NCI-H1930 (cell line): ENCODE measurements around the gene VDR.
"Not testable (repeated sequence)": the region's sequence is repeated elsewhere in the genome, so short reads cannot be mapped to it uniquely, and the experiment has no call there.

ENCODE experiments used
- DNase-seq, 2 experiments: peaks; one replicate each; lab custom pipeline; 2025; lab: John Stamatoyannopoulos, UW

Gene VDR

DNA sequence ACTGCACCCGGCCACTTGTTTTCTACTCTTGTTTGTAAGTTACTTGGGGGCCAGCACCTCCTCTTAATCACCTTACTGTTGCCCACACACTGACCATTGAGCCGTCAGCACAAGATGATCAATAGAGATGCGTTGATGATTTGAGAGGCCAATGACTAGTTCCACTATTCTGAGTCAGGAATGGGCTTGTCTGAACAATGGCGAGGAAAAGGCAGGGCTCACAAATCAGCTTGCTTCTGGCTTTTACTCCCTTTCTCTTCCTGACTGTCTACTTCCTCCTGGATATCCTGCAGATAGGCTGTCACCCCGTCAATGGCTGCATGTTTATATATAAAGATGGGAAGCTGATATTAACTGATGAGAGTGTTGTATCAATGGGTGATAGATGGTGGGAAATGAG, 55.9 kb downstream of the VDR start:
- no peak for DNase-seq

DNA sequence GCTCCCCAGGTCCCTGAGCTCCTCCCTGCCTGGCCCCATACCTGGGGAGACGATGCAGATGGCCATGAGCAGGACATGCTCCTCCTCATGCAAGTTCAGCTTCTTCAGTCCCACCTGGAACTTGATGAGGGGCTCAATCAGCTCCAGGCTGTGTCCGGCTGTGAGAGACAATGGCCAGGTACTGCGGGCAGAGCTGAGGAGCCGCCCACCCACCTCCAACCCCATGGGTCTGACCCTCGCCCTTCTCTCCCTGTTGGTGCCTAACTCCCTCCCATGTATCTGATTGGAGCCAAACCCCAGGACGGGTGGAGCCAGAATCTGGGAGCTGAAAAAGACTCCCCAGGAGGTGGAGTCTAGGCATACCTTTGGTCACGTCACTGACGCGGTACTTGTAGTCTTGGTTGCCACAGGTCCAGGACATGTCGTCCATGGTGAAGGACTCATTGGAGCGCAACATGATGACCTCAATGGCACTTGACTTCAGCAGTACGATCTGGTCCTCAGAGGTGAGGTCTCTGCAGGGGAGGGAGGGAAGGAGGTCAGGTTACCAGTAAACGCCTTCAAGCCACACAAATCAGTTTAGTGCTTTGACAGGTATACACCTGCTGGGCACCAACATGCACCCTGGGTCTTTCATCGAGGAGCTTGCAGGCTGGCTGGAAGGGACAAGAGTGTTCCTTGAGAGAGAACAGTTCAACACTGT, 58.3 kb downstream of the VDR start:
- no peak for DNase-seq

DNA sequence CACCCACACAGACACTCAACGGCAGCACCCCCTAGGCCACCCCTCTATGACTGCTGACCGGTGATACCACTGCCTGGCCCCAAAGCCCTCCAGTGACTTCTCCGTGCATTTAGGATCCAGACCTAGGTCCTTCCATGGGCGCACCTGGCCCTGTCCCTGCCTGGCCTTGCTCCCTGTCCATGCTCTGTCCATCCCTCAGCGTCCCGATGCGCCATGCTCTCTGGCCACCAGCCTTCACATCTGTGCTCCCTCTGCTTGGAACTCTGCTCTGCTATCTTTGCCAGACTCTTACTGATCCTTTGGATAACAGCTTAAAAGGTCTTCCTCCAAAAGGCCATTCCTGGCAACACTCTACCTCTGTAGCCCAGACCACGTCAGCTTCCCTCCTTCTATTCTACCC, 59.7 kb downstream of the VDR start:
- no peak for DNase-seq

DNA sequence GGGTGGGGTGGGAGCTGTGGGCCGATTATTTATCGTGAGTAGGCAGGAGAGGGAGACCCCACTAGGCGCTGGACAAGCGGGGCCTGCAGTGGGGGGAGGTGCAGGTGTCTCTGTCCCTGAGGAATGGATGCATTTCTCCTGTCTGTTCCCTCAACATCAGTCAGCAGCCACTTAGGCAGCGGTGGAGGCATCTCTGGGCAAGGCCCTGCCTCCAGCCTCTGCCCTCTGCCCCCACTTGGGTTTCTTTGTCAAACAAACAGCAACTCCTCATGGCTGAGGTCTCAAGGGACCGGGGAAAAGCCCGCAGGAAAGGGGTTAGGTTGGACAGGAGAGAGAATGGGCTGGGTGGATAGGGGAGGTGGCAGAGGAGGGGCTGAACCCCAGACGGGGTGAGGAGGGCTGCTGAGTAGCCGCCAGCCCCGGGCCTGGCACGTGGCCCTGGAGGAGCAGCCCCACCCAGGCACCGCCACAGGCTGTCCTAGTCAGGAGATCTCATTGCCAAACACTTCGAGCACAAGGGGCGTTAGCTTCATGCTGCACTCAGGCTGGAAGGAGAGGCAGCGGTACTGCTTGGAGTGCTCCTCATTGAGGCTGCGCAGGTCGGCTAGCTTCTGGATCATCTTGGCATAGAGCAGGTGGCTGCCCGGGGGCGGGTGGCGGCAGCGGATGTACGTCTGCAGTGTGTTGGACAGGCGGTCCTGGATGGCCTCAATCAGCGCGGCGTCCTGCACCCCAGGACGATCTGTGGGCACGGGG, 60.4 kb downstream of the VDR start:
- no peak for DNase-seq

DNA sequence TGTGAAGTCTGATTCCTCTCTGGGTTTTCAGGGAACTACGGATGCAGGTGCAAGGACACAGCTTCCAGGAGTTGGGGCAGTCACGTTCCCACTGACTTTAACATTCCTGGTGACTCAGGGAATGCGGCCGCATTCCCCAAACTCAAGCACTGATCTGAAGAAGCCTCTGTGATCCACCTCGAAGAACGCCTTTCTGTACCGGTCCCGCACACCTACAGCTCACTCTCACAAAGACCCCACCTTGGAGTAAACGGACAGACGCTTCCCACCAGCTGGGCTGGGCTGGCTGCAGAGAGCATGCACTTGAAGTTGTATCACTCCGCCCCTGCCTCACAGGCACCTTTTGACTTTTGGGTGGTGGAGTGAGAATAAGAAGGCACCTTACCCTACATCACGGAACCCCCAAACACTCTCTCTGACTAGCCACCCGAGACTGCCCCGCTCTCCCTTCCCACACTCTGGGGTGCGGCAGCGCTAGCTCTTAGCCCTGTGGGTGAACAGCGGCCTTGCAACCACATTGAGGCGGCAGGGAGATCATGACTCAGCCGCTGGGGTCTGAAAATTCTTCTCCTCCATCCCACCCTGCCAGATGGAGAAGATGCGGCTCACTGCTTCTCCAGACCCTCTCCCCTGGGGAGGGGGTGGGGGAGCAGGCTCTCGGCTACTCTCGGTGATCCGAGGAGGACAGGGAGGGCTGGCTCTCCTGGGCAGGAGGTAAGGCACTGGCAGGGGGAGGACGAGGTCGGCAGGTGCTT, 61.4 kb downstream of the VDR start:
- DNase-seq = no peak

DNA sequence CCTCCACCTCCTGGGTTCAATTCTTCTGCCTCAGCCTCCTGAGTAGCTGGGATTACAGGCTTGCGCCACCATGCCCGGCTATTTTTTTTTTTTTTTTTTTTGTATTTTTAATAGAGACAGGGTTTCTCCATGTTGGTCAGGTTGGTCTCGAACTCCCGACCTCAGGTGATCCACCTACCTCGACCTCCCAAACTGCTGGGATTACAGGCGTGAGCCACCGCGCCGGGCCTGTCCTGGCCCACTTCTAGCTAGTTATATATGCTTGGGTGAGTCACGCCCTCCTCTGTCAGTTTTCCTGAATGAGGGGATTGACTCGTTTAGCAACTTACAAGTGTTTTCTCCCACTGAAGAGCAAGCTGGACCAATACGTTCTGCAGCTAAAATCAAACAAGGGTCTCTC, 62.3 kb downstream of the VDR start:
- DNase-seq = not testable (repeated sequence)

DNA sequence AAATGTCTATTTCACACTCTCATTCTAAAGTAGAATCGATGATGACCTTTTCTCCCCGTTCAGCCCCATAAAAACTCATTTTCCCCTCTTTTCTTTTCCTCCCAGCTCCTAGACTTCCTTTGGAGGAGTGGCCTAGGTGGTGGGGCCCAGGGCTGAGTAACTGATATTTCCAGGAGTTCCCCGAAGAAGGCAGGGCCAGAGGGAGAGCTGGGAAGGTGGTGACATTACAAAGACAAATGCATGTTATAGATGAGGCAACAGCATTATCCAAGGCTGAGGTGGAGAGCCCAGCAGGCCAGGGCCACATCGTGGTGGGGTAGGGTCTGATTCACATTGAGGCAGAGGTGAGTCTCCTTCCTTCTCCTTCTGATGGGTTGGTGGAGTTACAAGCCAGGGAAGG, 62.9 kb downstream of the VDR start:
- no peak for DNase-seq

DNA sequence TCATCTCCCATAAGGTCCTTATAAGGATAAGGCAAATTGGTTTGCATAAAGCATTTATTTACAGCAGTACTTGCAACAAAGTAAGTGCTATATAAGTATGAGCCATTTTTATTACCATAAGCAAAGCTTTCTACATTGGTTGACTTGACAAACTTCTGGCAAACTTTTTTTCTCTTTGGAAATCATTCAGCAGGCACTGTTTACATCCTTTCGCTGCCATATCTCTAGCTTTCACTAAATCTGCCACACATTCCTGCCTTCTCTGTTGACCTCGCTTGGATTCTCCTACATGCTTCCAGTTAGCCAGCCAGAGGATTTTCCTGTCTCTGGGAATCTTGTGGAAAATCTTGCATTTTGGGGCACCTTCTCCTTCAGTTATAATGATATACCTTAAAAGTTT, 63.3 kb downstream of the VDR start:
- no peak for DNase-seq

DNA sequence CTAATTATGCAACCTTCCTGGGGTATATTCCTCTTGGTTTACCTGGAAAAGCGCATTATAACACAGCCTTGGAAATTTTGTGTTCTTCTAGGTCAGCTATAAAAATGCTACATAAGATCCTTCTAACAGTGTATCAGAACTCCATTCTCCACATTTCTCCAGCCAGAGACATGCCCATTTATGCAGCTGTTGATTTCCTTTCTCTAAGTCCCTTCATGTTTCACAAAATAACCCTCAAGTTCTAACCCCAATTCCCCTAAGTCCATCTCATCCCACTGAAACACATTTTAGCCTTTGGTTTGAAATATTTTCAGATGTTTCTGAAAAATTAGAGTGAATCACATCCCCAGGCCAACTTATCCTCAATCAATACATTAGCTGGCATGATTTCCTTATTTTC, 64.2 kb downstream of the VDR start:
- no peak for DNase-seq

DNA sequence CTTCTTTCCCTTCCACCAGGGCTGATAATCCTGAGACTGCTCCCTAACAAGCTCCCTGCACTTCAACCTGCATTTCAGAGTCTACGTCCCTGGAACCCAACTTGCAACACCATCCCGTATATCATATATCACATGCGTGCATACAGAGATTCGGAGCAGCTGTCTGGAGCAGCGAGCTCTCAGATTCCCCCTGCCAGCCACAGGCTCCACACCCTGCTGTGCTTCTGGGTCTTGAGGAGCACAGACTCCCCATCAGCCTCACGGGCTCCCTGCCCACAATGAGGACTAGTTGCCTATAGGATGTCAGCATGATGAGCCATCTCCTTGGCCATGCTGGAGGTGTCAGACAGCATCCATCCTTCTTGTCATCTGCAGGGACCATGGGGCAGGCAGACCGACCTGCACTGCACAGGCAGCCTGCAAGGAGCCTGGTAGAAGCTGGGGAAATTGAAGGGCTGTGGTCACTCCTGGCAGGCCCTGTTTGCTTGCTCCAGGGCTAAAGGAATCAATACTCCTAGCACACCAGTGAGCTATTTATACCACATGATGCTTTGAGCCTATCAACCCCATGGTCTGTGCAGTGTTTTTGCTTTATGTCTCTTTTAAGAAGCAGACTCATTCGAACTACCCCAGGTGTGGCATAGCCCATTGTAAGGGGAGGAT, 65.4 kb downstream of the VDR start:
- no peak for DNase-seq

DNA sequence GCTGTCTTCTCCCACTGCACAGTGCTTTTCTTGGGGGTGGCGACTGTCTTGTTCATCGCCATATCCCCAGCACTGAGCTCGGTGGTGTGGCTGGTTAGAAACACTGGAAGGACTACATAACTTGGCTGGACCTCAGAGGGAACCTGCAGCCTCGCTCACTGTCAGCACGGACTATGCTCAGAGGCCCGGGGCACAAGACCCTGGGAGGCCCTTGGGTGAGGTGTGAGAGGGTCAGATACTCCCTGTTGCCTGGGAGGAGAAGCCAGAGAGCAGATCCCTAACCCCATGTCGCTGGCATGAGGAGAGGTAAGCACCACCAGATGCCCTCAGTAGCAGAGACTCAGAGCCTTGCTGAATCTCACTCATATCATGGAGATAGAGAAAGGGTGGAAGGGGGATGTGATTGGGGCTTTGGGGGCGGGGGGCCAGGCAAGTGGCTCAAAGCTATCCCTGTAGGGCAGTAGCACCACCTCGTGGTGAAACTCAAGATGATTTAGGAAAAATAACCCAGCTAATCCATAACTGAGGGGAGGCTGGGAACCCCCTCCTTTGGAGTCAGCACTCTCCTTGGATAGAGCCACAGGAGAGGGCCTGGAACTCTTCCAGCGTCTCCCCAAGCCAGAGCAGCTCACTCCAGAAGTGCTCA, 66.4 kb downstream of the VDR start:
- peak in 1 of 2 experiments; percentile 8 for DNase-seq

DNA sequence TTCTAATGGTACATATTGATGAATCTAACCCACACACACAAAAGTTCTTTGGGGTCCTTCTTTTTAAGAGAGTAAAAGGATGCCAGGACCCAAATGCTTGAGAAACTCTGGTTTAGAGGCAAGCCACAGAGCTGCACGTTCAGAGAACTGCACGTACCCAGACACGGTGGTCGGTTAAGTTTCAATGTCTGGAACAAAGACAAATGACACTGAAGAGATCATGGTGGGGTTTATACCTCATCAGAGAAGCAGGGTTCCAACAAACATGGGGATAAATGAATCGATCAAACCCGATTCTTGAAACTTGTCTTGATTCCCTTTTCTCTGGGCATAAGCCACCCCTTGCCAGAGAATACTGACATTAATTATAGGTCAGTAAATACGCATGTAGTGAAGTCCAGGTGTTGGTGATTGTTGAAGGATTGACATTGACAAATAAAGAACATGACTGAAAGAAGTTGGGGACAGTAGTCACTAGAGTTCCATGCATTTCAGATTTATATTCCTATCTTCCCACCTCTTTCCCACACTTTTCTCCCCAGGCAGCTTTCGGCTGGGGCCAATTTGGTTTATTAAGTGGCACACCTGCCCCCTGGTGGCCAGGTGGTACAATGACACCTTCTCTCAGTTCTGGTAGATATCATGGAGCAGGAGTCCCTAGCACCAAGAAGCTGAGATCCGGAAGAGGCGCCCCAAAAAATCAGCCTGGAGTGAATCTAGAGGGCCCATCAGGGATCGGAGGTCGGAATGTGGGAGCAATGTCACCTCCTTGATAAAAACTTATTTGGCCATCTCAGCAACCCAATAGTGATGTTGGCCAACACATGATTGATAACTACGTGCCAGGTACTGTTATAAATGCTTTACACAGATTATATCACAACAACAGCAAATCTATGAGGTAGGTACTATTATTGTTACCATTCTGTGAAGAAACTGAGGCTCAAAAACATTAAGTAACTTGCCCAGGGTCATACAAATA, 67.3 kb downstream of the VDR start:
- peak; percentile 19 to 58 for DNase-seq

DNA sequence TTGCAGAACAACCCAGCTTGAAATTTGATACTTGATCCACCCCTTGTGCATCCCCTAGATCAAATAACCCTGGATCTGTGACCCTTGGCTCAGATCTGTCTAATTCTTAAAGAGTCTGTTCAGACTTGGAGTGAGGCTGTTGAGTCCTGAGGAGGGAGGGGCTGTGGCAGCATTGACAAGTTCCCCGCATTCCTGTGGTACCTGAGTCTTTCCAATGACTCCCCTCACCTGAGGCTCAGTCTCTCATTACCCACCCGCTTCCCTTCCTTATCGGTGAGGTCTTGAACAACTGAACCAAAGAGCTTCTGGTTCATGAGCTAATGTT, 69.0 kb downstream of the VDR start:
- no peak for DNase-seq

DNA sequence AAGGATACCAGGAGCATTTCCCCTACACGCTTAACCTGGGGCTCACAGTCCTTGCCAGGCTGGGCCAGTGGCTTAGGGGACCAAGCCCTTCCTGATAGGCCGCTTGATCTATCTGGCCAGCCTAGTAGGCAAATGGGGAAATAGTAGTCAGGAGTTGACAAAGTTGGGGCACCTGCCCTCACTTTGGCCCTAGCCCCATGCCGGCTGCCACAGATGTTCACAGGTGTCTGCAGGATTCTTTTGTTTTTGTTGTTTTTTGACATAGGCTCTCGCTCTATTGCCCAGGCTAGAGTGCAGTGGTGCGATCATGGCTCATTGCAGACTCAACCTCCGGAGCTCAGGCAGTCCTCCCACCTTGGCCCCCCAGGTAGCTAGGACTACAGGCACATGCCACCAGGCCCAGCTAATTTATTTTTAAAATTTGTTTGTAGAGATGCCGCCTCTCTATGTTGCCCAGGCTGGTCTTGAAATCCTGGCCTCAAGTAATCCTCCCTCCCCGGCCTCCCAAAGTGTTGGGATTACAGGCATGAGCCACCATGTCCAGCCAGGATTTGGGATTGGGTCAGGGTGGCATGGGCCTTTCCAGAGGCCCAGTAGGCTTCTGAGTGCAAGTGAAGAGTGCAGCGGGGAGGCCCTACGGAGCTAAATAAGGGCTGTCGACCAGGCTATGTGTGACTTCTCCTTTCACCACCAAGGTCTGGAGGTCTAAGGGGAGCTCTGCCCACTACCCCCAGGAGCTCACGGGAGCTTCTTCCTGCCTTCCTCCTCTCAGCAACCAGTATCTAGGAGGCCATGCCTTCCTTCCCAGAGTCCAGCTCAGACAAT, 69.6 kb downstream of the VDR start:
- no peak for DNase-seq

DNA sequence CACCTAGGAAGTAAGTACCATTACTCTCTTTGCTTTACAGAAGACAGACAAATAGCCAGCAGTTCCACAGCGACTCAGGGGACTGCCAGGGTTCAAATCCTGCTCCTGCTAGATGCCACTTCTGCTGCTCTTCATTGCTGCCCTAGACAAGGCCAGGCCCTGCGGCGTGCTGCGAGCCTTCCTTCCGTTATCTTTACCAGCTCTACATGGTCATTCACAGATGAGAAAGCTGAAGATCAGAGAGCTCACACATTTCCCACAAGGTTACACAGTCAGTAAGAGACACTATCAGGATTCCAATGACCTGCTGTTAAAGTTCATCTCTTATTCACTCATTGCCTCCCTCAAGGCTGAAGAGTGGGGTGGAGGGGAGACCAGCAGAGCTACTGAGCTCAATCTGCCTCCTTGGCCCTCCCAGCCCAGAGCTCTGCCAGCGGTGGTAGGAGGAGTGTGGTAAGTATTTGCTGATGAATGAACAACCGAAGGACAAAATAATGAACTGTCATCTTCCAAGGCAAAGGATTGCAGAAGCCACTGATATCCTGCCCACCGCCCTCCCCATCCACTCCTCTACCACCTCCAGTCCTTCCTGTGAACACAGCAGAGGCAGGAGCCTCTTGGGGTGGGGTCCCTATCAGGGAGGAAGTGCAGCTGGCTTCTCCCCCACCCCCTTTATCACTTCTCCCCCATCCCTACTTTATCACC, 70.4 kb downstream of the VDR start:
- DNase-seq = no peak

DNA sequence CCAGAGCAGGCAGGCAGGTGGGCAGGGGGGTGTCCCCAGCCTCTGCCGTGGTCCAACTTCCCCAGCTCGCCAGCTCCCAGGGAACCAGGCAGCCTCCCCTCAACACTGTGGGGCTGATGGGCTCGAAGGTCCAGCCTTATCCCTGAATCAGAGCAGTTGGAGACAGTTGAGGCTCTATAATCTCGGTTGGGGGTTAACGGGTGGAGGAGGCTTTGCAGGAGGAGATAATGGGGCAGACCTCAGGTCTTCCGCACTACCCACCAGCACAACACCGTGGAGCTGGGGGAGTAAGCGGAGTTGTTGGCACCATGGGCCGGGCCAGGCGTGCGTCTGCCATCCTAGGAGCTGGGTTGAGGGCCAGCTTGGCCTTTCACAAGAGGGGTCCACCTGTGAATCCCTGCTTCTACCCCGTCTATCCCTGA, 71.2 kb downstream of the VDR start:
- DNase-seq = no peak

DNA sequence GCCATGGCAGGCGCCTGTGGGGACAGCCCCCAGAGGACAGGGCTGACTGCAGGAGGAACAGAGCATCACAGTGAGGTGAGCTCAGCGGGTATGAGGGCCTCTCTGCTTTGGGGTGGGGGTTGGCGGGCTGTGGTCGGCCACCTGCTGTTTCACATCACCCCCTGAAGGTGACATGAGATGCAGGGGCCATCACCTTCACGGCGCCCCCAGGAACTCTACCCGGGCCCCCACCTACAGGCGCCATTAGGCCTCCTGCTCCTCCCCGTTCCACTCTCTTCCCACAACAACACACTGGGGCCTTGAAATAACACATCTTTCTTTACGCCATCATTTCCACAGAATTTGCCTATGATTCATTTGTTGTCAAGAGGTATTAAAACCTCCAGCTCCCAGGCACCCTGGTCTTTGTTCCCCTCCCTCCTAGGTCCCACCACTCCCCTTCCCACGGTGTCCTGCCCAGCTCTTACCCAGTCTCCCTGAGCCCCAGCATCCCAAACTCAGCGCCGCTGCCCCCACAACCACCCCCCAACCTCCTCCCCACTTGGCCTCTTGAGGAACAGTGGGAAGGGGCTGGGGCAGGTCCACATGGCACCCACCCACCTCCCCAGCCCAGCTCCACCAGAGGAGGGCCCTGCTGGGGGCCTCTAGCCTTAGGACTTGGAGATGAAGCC, 72.4 kb downstream of the VDR start:
- no peak for DNase-seq

DNA sequence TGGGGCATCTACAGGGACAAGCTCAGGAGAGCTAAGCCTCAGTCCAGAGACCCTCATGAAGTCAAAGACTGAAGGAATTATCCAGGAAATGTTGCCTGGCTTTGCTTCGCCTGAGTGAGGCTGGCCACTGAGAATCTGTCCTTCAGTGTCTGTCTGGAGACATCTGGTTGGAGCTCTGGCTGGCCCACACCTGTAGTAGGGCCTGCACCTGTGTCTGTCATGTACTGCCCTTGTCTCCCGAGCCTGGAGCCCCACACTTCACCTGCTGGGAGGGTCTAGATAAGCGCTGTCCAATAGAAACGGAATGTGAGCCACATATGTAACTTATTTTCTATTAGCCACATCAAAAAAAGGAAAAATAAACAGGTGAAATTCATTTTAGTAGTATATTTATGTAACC, 75.2 kb downstream of the VDR start:
- DNase-seq = no peak

DNA sequence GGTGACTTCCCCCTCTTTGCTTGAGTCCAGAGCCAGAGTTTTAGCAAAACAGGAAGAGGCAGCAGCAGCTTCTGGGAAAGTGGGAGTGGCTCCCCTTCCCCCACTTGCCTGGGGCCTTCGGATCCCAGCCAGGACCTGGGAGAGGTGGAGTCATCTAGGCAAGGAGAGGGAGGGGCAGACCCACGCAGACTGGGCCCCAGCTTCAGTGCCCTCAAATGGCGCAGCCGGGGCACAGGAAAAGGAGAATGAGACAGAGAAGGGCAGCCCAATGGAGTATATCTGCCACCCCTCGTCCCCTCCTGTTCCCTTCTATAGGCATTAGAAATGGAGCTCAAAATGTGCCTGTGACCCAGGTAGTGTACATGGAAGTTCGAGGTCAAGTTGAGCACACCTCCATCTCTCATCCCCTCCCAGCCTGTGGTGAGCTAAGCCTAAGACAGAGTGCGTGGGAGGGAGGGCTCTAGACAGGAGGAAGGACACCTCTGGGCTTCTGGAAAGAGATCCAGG, 75.8 kb downstream of the VDR start:
- DNase-seq = no peak
